ENCODE measurements around the gene DNAJC24.

DNAJC24 gene

GRCh38 chr11:31445621-31446020 lies 76.0 kb downstream of the DNAJC24 start:
- TF ChIP-seq ZFX (IDR thresholded peaks at IDR 0.05; ENCODE audit: borderline replicate concordance) (no peak), CTCF (IDR thresholded peaks at IDR 0.05) (no peak)
- no peak overlapping the region for H3K27ac ChIP-seq

- TF ChIP-seq ZFX (IDR thresholded peaks at IDR 0.05; ENCODE audit: borderline replicate concordance), result no peak
- H3K27ac ChIP-seq, result no peak overlapping the region
Observed at GRCh38 chr11:31449040-31449439, 79.4 kb downstream of the DNAJC24 start.

GRCh38 chr11:31450841-31451240 lies 81.2 kb downstream of the DNAJC24 start:
- no peak for TF ChIP-seq CTCF (IDR thresholded peaks at IDR 0.05)
- H3K27ac ChIP-seq, result no peak overlapping the region

- no peak for TF ChIP-seq CTCF (IDR thresholded peaks at IDR 0.05)
- no peak for TF ChIP-seq ZFX (IDR thresholded peaks at IDR 0.05; ENCODE audit: borderline replicate concordance)
- no peak overlapping the region for H3K27ac ChIP-seq
Observed at GRCh38 chr11:31455177-31455576, 85.5 kb downstream of the DNAJC24 start.

- no peak for TF ChIP-seq CTCF (IDR thresholded peaks at IDR 0.05)
- no peak for TF ChIP-seq ZFX (IDR thresholded peaks at IDR 0.05; ENCODE audit: borderline replicate concordance)
- no peak overlapping the region for H3K27ac ChIP-seq
Observed at GRCh38 chr11:31464436-31464835, 94.8 kb downstream of the DNAJC24 start.

GRCh38 chr11:31474083-31474482 lies 104.4 kb downstream of the DNAJC24 start:
- H3K27ac ChIP-seq, result no peak overlapping the region
- TF ChIP-seq ZFX (IDR thresholded peaks at IDR 0.05; ENCODE audit: borderline replicate concordance), result no peak
- TF ChIP-seq CTCF (IDR thresholded peaks at IDR 0.05), result no peak

- no peak overlapping the region for H3K27ac ChIP-seq
- TF ChIP-seq ZFX (IDR thresholded peaks at IDR 0.05; ENCODE audit: borderline replicate concordance) (no peak), CTCF (IDR thresholded peaks at IDR 0.05) (no peak)
Observed at GRCh38 chr11:31477528-31478222, 108.0 kb downstream of the DNAJC24 start.

- no peak for TF ChIP-seq ZFX (IDR thresholded peaks at IDR 0.05; ENCODE audit: borderline replicate concordance)
- TF ChIP-seq CTCF (IDR thresholded peaks at IDR 0.05), result no peak
- H3K27ac ChIP-seq, result no peak overlapping the region
Observed at GRCh38 chr11:31478223-31478590, 108.5 kb downstream of the DNAJC24 start.
